Measurements from ENCODE around the gene CRY1.

GRCh38 chr12:106987846-106988245, 105.5 kb downstream of the CRY1 start:
- TF ChIP-seq CTCF (IDR thresholded peaks at IDR 0.05; ENCODE audit: low read depth, low read length): no peak
- TF ChIP-seq, protein P1, sequence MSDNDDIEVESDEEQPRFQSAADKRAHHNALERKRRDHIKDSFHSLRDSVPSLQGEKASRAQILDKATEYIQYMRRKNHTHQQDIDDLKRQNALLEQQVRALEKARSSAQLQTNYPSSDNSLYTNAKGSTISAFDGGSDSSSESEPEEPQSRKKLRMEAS (IDR thresholded peaks at IDR 0.05; ENCODE audit: low read depth, low read length): no peak

Measured in NB4 (cell line).